Spinal cord (tissue), 10 donors: Measurements from ENCODE around the gene CSMD2. TPM values are rescaled to one million over a fixed set of nuclear protein-coding genes. Genes with fewer than 3 reads are reported as not detected.

Source experiments
- DNase-seq, 6 donors: peaks; one replicate each; pipeline versions ENCODE4 v3.0.0 to v3.0.0-alpha.2; 2013 to 2015; ENCODE audit warnings: low spot score in 6 of 6, low read depth in 4 of 6
- H3K27ac ChIP-seq: one replicate; pipeline ENCODE4 v1.5.1; 2013; ENCODE audit warnings: low read depth, low read length, control low read depth
- H3K27me3 ChIP-seq: one replicate; pipeline ENCODE4 v1.6.1; 2013; ENCODE audit warnings: low read length; ENCODE audit not compliant: control insufficient read depth, insufficient read depth
- H3K36me3 ChIP-seq: one replicate; pipeline ENCODE4 v1.6.1; 2013; ENCODE audit warnings: low read length; ENCODE audit not compliant: control insufficient read depth, insufficient read depth
- H3K4me1 ChIP-seq: one replicate; pipeline ENCODE4 v1.6.1; 2013; ENCODE audit warnings: low read length; ENCODE audit not compliant: control insufficient read depth, insufficient read depth
- H3K4me3 ChIP-seq: one replicate; pipeline ENCODE4 v1.5.1; 2013; ENCODE audit warnings: low read depth, low read length, control low read depth
- H3K9me3 ChIP-seq: one replicate; pipeline ENCODE4 v1.6.1; 2013; ENCODE audit warnings: low read length; ENCODE audit not compliant: control insufficient read depth, insufficient read depth
- WGBS: methylation state at CpG from one replicate; pipeline ENCODE4 v1.1.5; 2013; ENCODE audit warnings: missing lambda C conversion rate; ENCODE audit not compliant: insufficient coverage; 5-methylcytosine and 5-hydroxymethylcytosine counted together
- long read RNA-seq, 4 donors: transcript quantifications; one replicate each; lab custom pipeline, GENCODE V29; 2026
- polyA plus RNA-seq, 2 donors: library from polyadenylated mRNA; unstranded; fragments of 120-200 nt; gene quantifications; one replicate each; pipeline ENCODE4 v1.2.1, GENCODE V29; 2013; ENCODE audit not compliant: insufficient read length in 2 of 2
- total RNA-seq, 2 donors: library from RNA; depleted of rRNA in 1 of 2; stranded (reverse); fragments of 120-200 nt in 1 of 2; fragments of >200 nt in 1 of 2; gene quantifications; one replicate each; pipeline versions ENCODE4 v1.2.3 to v1.2.4, GENCODE V29; 2013 to 2014
- donor health status: healthy.

The CSMD2 gene
- 10 to 100 TPM; 16.0 to 19.4 TPM for total RNA-seq
- polyA plus RNA-seq = 10 to 100 TPM; 25.0 to 26.4 TPM
- long read RNA-seq, donor 1, partial matches to known transcripts = 5 of 5 reads
- long read RNA-seq, donor 1, other reads (novel, unspliced or antisense) = 0 of 5 reads
- long read RNA-seq, donor 2 = 0 reads
- long read RNA-seq, donor 3 = 0 reads
- long read RNA-seq, donor 4 = 0 reads

GRCh38 chr1:34164771-34165391, at the start of gene CSMD2:
Gene CSMD2, minus strand, starts transcription at chr1:34165230. Its CDS starts 133 bp downstream, at chr1:34165097.
- Histone ChIP-seq H3K9me3 (no peaks in the 10 kb centered on the region), H3K4me3 (peak within 1 kb of the TSS; percentile 68), H3K4me1 (peaks cover 53% of the 10 kb centered on the region), H3K27ac (peak within 1 kb of the TSS; percentile 86), H3K36me3 (no peaks in the 10 kb centered on the region), H3K27me3 (peaks cover 10% of the 10 kb centered on the region)
- peak in 4 of 6 donors; percentile 70 to 95 (median 82) for DNase-seq
- WGBS = under 1% methylated on average over 65 of the region's 78 CpGs

- no peak overlapping the region for H3K4me3 ChIP-seq
- H3K27ac ChIP-seq = no peak overlapping the region
- H3K4me1 ChIP-seq = no peaks in the 10 kb centered on the region
- no peak for DNase-seq
- no peaks in the 10 kb centered on the region for H3K27me3 ChIP-seq
- no peaks in the 10 kb centered on the region for H3K9me3 ChIP-seq
- WGBS = 36% methylated on average over 3 of the region's 3 CpGs
- no peaks in the 10 kb centered on the region for H3K36me3 ChIP-seq
These were observed 48.9 kb upstream of the CSMD2 start for GRCh38 chr1:34213956-34214355.

- H3K27me3 ChIP-seq = no peaks in the 10 kb centered on the region
- H3K9me3 ChIP-seq = no peaks in the 10 kb centered on the region
- WGBS = 99% methylated on average over 4 of the region's 4 CpGs
- H3K36me3 ChIP-seq = no peaks in the 10 kb centered on the region
- H3K4me3 ChIP-seq = no peak overlapping the region
- H3K27ac ChIP-seq = no peak overlapping the region
- DNase-seq = no peak
- H3K4me1 ChIP-seq = no peaks in the 10 kb centered on the region
These were observed 47.6 kb upstream of the CSMD2 start for GRCh38 chr1:34212673-34213072.

GRCh38 chr1:34199927-34200326, 34.9 kb upstream of the CSMD2 start:
- no peaks in the 10 kb centered on the region for H3K4me1 ChIP-seq
- H3K9me3 ChIP-seq = no peaks in the 10 kb centered on the region
- WGBS = no CpG with 5 or more reads among the region's 1 CpG
- H3K4me3 ChIP-seq = no peak overlapping the region
- H3K27ac ChIP-seq = no peak overlapping the region
- no peak for DNase-seq
- H3K27me3 ChIP-seq = no peaks in the 10 kb centered on the region
- H3K36me3 ChIP-seq = no peaks in the 10 kb centered on the region

- WGBS = 64% methylated on average over 3 of the region's 3 CpGs
- Histone ChIP-seq H3K27me3 (no peaks in the 10 kb centered on the region), H3K4me3 (no peak overlapping the region), H3K36me3 (no peaks in the 10 kb centered on the region), H3K9me3 (no peaks in the 10 kb centered on the region), H3K4me1 (peaks cover 4% of the 10 kb centered on the region), H3K27ac (no peak overlapping the region)
- DNase-seq = no peak
These were observed 27.6 kb upstream of the CSMD2 start for GRCh38 chr1:34192621-34193020.

GRCh38 chr1:34190692-34191091, 25.7 kb upstream of the CSMD2 start:
- H3K27me3 ChIP-seq = no peaks in the 10 kb centered on the region
- no peak for DNase-seq
- peaks cover 4% of the 10 kb centered on the region for H3K4me1 ChIP-seq
- WGBS = 100% methylated on average over 1 of the region's 2 CpGs
- no peaks in the 10 kb centered on the region for H3K36me3 ChIP-seq
- H3K27ac ChIP-seq = no peak overlapping the region
- H3K9me3 ChIP-seq = no peaks in the 10 kb centered on the region
- H3K4me3 ChIP-seq = no peak overlapping the region

- Histone ChIP-seq H3K27ac (no peak overlapping the region), H3K4me1 (peaks cover 4% of the 10 kb centered on the region), H3K27me3 (no peaks in the 10 kb centered on the region), H3K4me3 (no peak overlapping the region), H3K36me3 (no peaks in the 10 kb centered on the region), H3K9me3 (no peaks in the 10 kb centered on the region)
- WGBS = 77% methylated on average over 4 of the region's 4 CpGs
- DNase-seq = no peak
These were observed 24.0 kb upstream of the CSMD2 start for GRCh38 chr1:34188985-34189384.

GRCh38 chr1:34188418-34188817, 23.4 kb upstream of the CSMD2 start:
- Histone ChIP-seq H3K4me3 (no peak overlapping the region), H3K27me3 (no peaks in the 10 kb centered on the region), H3K9me3 (no peaks in the 10 kb centered on the region), H3K27ac (no peak overlapping the region), H3K4me1 (peaks cover 4% of the 10 kb centered on the region), H3K36me3 (no peaks in the 10 kb centered on the region)
- WGBS = 43% methylated on average over 3 of the region's 8 CpGs
- peak in 1 of 6 donors; percentile 47 for DNase-seq

- DNase-seq = no peak
- H3K4me1 ChIP-seq = peaks cover 4% of the 10 kb centered on the region
- H3K4me3 ChIP-seq = no peak overlapping the region
- 73% methylated on average over 6 of the region's 12 CpGs for WGBS
- no peaks in the 10 kb centered on the region for H3K36me3 ChIP-seq
- H3K9me3 ChIP-seq = no peaks in the 10 kb centered on the region
- no peaks in the 10 kb centered on the region for H3K27me3 ChIP-seq
- no peak overlapping the region for H3K27ac ChIP-seq
These were observed 21.9 kb upstream of the CSMD2 start for GRCh38 chr1:34186741-34187494.
